Suprapubic skin (tissue), 4 donors: ENCODE results near the gene MAP1B.

ENCODE experiments used
- EP300 ChIP-seq: sonication (generic); formaldehyde crosslinking; IDR thresholded peaks from one replicate; pipeline ENCODE4 v1.6.1; 2017; ENCODE audit warnings: antibody characterized with exemption
- POLR2A ChIP-seq, 2 donors: fragments of 450-650 bp; IDR thresholded peaks; one replicate each; pipeline ENCODE4 v1.6.1; 2017; ENCODE audit warnings: antibody characterized with exemption in 2 of 2, mild to moderate bottlenecking in 2 of 2, moderate library complexity in 2 of 2
- POLR2AphosphoS5 ChIP-seq, 3 donors: sonication (generic); formaldehyde crosslinking; IDR thresholded peaks; one replicate each; pipeline ENCODE4 v1.6.1; 2017; ENCODE audit warnings: antibody characterized with exemption in 3 of 3
- TF ChIP-seq, protein P1 (sequence below), 2 donors: fragments of 200-600 bp in 1 of 2; fragments of 450-650 bp in 1 of 2; sonication (generic) in 1 of 2; IDR thresholded peaks; one replicate each; pipeline ENCODE4 v1.5.1; 2016 to 2019; ENCODE audit warnings: antibody characterized with exemption in 2 of 2, mild to moderate bottlenecking in 1 of 2, moderate library complexity in 1 of 2

DNA sequence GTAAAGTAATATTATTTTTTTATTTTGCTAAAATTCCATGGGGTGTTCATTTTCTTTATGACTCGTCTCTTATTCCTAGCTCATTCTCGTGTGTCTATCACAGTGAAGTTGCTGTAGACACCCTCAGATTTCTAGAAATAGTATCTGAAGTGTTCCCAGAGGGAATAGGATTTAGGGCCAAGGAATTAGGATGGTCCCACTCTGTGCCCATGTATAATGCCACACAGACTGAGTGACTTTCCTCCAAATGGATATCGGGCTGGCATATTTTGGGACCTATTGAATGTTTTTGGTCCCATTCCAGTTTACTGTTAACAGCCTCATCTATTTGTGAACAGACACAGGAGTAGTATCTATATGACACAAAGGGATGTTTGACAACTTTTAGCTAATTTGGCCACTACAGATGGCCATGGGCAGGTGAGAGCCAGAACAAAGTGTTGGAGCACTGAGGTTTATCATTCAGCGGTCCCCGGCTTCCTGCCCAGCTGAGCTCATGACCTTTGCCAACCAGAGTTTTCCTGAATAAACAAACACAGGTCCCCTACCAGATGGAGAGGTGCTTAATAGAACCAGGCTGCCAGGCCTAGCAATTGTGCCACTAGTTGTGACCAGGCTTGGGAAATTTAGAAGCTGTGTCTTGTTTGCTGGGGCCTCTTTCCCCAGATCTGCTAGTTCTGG lies 46.9 kb downstream of the MAP1B start:
- TF ChIP-seq, protein P1, sequence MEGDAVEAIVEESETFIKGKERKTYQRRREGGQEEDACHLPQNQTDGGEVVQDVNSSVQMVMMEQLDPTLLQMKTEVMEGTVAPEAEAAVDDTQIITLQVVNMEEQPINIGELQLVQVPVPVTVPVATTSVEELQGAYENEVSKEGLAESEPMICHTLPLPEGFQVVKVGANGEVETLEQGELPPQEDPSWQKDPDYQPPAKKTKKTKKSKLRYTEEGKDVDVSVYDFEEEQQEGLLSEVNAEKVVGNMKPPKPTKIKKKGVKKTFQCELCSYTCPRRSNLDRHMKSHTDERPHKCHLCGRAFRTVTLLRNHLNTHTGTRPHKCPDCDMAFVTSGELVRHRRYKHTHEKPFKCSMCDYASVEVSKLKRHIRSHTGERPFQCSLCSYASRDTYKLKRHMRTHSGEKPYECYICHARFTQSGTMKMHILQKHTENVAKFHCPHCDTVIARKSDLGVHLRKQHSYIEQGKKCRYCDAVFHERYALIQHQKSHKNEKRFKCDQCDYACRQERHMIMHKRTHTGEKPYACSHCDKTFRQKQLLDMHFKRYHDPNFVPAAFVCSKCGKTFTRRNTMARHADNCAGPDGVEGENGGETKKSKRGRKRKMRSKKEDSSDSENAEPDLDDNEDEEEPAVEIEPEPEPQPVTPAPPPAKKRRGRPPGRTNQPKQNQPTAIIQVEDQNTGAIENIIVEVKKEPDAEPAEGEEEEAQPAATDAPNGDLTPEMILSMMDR (IDR thresholded peaks at IDR 0.05): no peak
- TF ChIP-seq POLR2A (IDR thresholded peaks at IDR 0.05): no peak
- TF ChIP-seq POLR2AphosphoS5 (IDR thresholded peaks at IDR 0.05): no peak
- no peak for TF ChIP-seq EP300
